Tibial artery (tissue), 4 donors: ENCODE results near the gene AP1M1.

Experiments used
- DNase-seq, 2 donors: peaks; one replicate each; pipeline ENCODE4 v3.0.0-alpha.2; 2019
- H3K27ac ChIP-seq, 2 donors: fragments of 200-600 bp; sonication (generic) in 1 of 2; 1 replicate in 1 of 2; 2 replicates in 1 of 2; pipeline ENCODE4 v1.5.1; 2018 to 2019; ENCODE audit warnings: mild to moderate bottlenecking in 1 of 2
- H3K27me3 ChIP-seq, 2 donors: fragments of 200-600 bp; sonication (generic) in 1 of 2; one replicate each; pipeline versions ENCODE4 v1.5.1 to v1.6.0; 2016 to 2019
- H3K36me3 ChIP-seq, 3 donors: fragments of 200-600 bp; sonication (generic) in 2 of 3; one replicate each; pipeline ENCODE4 v1.5.1; 2016 to 2019; ENCODE audit warnings: mild to moderate bottlenecking in 2 of 3
- H3K4me1 ChIP-seq, 4 donors: fragments of 200-600 bp; sonication (generic) in 2 of 4; 1 replicate in 3 of 4; 2 replicates in 1 of 4; pipeline ENCODE4 v1.5.1; 2016 to 2019
- H3K4me3 ChIP-seq, 2 donors: fragments of 200-600 bp; sonication (generic) in 1 of 2; 1 replicate in 1 of 2; 2 replicates in 1 of 2; pipeline ENCODE4 v1.5.1; 2018 to 2019; ENCODE audit warnings: mild to moderate bottlenecking in 2 of 2
- H3K9me3 ChIP-seq, 3 donors: fragments of 200-600 bp; sonication (generic) in 1 of 3; one replicate each; pipeline ENCODE4 v1.5.1; 2016 to 2019
- intact Hi-C: fragments of 100-400 bp; cut with DNase I; formaldehyde crosslinking; loops from one replicate; pipeline ENCODE4 v1.15.0; 2023; ENCODE audit warnings: low total_unique reads
- TF ChIP-seq, protein P1 (sequence below), 2 experiments: fragments of 200-600 bp in 1 of 2; fragments of 450-650 bp in 1 of 2; IDR thresholded peaks; one replicate each; pipeline ENCODE4 v1.5.1; 2017 to 2019; ENCODE audit warnings: antibody characterized with exemption in 2 of 2, mild to moderate bottlenecking in 1 of 2, moderate library complexity in 1 of 2

AP1M1 gene

GRCh38 chr19:16161840-16162239 is 35.9 kb upstream of the AP1M1 start:
- no peak overlapping the region for H3K4me3 ChIP-seq
- H3K27ac ChIP-seq: no peak overlapping the region
- no peaks in the 10 kb centered on the region for H3K9me3 ChIP-seq
- no peaks in the 10 kb centered on the region for H3K4me1 ChIP-seq
- no peak for DNase-seq
- H3K36me3 ChIP-seq: no peaks in the 10 kb centered on the region
- intact Hi-C loops: no loop called here
- TF ChIP-seq, protein P1, sequence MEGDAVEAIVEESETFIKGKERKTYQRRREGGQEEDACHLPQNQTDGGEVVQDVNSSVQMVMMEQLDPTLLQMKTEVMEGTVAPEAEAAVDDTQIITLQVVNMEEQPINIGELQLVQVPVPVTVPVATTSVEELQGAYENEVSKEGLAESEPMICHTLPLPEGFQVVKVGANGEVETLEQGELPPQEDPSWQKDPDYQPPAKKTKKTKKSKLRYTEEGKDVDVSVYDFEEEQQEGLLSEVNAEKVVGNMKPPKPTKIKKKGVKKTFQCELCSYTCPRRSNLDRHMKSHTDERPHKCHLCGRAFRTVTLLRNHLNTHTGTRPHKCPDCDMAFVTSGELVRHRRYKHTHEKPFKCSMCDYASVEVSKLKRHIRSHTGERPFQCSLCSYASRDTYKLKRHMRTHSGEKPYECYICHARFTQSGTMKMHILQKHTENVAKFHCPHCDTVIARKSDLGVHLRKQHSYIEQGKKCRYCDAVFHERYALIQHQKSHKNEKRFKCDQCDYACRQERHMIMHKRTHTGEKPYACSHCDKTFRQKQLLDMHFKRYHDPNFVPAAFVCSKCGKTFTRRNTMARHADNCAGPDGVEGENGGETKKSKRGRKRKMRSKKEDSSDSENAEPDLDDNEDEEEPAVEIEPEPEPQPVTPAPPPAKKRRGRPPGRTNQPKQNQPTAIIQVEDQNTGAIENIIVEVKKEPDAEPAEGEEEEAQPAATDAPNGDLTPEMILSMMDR (IDR thresholded peaks at IDR 0.05): no peak
- H3K27me3 ChIP-seq: peaks cover 0 to 17% of the 10 kb centered on the region in 2 donors

DNA sequence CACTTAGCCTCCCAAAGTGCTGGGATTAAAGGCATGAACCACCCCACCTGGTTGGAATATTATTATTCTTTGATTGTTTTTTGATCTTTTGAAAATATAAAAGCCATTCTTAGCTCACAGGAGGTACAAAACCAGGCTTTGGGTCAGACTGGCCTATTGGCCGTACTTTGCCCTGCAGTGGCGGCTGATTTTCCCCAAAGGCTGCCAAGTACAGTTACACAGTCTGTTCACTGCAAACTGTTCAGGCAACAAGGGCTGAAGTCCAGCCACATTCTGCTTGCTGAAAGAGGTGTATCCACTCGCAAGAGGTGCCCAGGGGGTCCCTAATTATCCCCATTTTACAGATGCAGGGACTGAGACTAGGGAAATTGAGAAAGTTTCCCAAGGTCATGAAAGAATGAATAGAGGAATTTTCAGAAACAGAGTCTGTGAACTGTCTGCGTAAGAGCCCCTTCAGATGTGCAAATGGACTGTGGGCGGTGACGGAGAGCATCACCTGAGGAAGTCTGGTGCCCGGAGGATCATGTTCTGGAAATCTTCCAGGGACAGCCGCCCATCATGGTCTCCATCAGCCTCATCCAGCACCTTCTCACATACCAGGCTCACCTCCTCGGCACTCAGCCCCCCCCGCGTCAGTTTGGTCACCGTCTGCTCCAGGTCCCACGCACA is 33.4 kb upstream of the AP1M1 start:
- intact Hi-C loops: no loop called here
- DNase-seq: no peak
- TF ChIP-seq, protein P1 (IDR thresholded peaks at IDR 0.05): no peak
- H3K27me3 ChIP-seq: peaks cover 0 to 9% of the 10 kb centered on the region in 2 donors
- no peaks in the 10 kb centered on the region for H3K9me3 ChIP-seq
- no peaks in the 10 kb centered on the region for H3K4me1 ChIP-seq
- no peaks in the 10 kb centered on the region for H3K36me3 ChIP-seq
- no peak overlapping the region for H3K4me3 ChIP-seq
- no peak overlapping the region for H3K27ac ChIP-seq

DNA sequence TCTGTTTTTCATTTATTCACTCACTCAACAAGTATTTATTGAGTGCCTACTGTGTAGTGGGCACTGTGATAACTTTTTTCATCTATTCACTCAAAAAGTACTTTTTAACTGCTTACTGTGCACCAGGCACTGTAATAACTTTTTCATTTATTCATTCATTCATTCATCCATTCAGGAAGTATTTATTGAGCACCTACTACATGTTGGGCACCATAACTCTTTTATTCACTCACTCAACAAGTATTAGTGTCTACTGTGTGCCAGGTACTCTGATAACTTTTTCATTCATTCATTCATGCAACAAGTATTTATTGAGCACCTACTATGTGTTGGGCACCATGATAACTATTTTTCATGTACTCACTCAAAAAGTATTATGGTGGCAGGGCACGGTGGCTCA is 31.3 kb upstream of the AP1M1 start:
- no peaks in the 10 kb centered on the region for H3K4me1 ChIP-seq
- no peak overlapping the region for H3K27ac ChIP-seq
- H3K4me3 ChIP-seq: no peak overlapping the region
- H3K27me3 ChIP-seq: peaks cover 0 to 8% of the 10 kb centered on the region in 2 donors
- no peaks in the 10 kb centered on the region for H3K9me3 ChIP-seq
- DNase-seq: no peak
- TF ChIP-seq, protein P1 (IDR thresholded peaks at IDR 0.05): no peak
- intact Hi-C loops: no loop called here
- no peaks in the 10 kb centered on the region for H3K36me3 ChIP-seq

- Histone ChIP-seq H3K36me3 (no peaks in the 10 kb centered on the region), H3K9me3 (no peaks in the 10 kb centered on the region), H3K27me3 (peaks cover 0 to 8% of the 10 kb centered on the region in 2 donors), H3K27ac (no peak overlapping the region), H3K4me3 (no peak overlapping the region), H3K4me1 (no peaks in the 10 kb centered on the region)
- intact Hi-C loops: no loop called here
- no peak for DNase-seq
- TF ChIP-seq, protein P1 (IDR thresholded peaks at IDR 0.05): no peak
These were observed 30.7 kb upstream of the AP1M1 start for GRCh38 chr19:16167055-16167454.

- intact Hi-C loops: no loop called here
- DNase-seq: no peak
- Histone ChIP-seq H3K9me3 (no peaks in the 10 kb centered on the region), H3K4me1 (no peaks in the 10 kb centered on the region), H3K27me3 (peaks cover 0 to 14% of the 10 kb centered on the region in 2 donors), H3K4me3 (no peak overlapping the region), H3K36me3 (no peaks in the 10 kb centered on the region), H3K27ac (no peak overlapping the region)
- TF ChIP-seq, protein P1 (IDR thresholded peaks at IDR 0.05): no peak
These were observed 29.1 kb upstream of the AP1M1 start for GRCh38 chr19:16168465-16169081.
